HCT116 (cell line): ENCODE data around the gene CACNA1S.

Experiments
- CTCF ChIP-seq, 3 experiments: fragments of 200-600 bp in 1 of 3; sonication (generic) in 1 of 3; IDR thresholded peaks in 2 of 3; conservative IDR thresholded peaks in 1 of 3; 2 replicates each; pipeline ENCODE4 v1.5.1; 2012 to 2017; ENCODE audit warnings: low read depth in 2 of 3, low read length in 2 of 3, antibody characterized with exemption in 1 of 3, borderline replicate concordance in 1 of 3, control low read depth in 1 of 3, mild to moderate bottlenecking in 1 of 3, mixed read lengths in 1 of 3, mixed run types in 1 of 3, moderate library complexity in 1 of 3; ENCODE audit not compliant: insufficient read depth in 1 of 3
- EGR1 ChIP-seq: IDR thresholded peaks from 2 replicates; pipeline ENCODE4 v1.6.1; 2012; ENCODE audit warnings: low read depth
- MAX ChIP-seq: IDR thresholded peaks from 2 replicates; pipeline ENCODE4 v1.6.1; 2012
- POLR2A ChIP-seq: IDR thresholded peaks from 2 replicates; pipeline ENCODE4 v1.7.0; 2011; ENCODE audit warnings: borderline replicate concordance; ENCODE audit not compliant: insufficient read depth, insufficient read length; ENCODE audit errors: extremely low read depth
- SRF ChIP-seq: IDR thresholded peaks from 2 replicates; pipeline ENCODE4 v1.6.1; 2012; ENCODE audit warnings: low read depth

DNA sequence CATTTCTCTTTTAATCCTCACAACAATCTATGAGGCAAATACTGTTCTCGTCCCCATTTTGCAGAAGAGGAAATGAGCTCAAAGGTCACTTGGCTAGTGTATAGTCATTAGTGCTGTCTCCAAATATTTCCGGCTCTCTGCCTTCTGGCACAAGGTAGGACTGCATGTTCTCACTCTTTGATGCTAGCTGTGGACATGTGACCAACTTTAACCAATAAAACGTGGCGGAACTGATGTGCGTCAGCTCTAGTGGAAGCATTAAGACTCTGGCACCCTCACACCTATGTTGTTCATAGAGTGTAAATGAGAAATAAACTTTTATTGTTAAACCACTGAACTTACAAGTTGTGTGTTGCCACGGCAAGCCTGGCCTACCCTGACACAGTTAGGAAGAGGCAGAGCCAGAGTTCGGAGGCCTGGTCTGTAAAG is 83.8 kb downstream of the CACNA1S start:
- no peak for TF ChIP-seq EGR1
- no peak for TF ChIP-seq MAX
- no peak for TF ChIP-seq CTCF (IDR thresholded peaks at IDR 0.05 in 2 of 3, conservative IDR thresholded peaks at IDR 0.05 in 1 of 3; ENCODE audit: borderline replicate concordance in 1 of 3, insufficient read depth in 1 of 3, low read depth in 2 of 3, low read length in 2 of 3)
- no peak for TF ChIP-seq SRF
- TF ChIP-seq POLR2A, result no peak
